ENCODE data around the gene TEX36.

- TF ChIP-seq EZH2 (IDR thresholded peaks at IDR 0.05) (no peak), POLR2AphosphoS5 (IDR thresholded peaks at IDR 0.05; ENCODE audit: borderline replicate concordance, low read depth, low read length) (no peak)
Measured at GRCh38 chr10:125700355-125700911, 17.5 kb upstream of the TEX36 start.

Data from SK-N-MC (cell line).